HG03025 (cell line): ENCODE results near the gene TNFRSF1B.
A peak's percentile ranks its signal among the peaks of the same experiment; 100 is the strongest.

ENCODE experiments used
- ATAC-seq: cut with Tn5 transposase; IDR thresholded peaks from one replicate; pipeline ENCODE4 v1.9.1; 2021; ENCODE audit warnings: mild to moderate bottlenecking, moderate library complexity; ENCODE audit not compliant: unreplicated experiment, low FRiP score

The TNFRSF1B gene

DNA sequence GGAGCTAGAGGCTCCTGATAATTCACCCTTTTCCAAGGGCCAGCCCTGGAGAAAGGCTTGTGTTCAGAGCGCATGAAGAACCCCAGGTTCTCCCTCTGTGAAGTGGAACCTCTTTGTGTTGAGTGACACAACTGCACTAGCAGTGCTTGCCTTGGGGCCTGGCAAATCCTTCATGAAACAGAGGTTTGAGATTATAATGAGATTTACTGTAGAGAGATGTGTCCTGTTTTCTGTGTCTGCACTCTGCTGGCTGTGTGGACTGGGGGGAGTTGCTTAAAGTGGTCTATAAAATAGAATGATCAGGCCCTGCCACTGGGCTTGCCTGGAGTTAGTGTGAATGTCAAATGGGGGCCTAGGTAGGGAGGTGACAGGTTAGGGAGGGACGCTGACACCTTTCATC is 11.5 kb upstream of the TNFRSF1B start:
- no peak for ATAC-seq

DNA sequence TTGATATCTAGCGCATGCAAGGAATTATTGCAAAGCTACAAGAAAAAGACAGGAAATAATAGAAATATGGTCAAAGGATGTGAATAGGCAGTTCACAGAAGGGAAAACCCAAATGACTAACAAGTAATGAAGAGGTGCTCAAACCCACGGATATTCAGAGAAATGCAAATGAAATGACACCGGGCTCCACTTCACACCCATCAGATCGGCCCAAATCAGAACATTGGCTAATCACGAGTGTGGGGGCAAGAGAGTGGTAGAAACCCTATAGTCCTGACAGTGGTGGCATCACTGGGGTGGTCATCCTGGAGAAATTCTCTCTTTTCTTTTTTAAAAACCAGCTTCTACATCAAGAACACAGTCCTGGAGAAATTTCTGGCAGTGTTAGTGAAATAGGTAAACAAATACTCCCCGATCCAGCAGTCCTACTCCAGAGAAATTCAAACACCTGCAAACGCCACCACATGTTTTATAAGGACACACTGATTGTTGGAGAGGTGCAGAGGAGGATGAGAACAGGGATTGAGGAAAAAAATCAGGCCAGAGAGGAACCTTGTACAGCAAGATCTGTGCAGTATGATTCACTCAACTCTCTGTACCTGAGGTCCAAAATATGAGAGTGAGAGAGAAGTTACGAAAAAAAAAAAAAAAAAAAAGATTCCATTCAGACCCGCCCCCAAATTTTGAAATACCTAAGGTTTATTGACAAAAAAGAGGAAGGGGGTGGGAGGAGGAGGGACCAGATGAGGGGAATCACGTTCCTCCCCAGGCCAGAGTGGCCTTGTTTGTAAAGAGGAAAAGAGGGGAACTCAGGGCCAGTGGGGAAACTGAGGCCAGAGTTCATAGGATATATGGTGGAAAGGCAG is 9.2 kb upstream of the TNFRSF1B start:
- ATAC-seq = no peak

DNA sequence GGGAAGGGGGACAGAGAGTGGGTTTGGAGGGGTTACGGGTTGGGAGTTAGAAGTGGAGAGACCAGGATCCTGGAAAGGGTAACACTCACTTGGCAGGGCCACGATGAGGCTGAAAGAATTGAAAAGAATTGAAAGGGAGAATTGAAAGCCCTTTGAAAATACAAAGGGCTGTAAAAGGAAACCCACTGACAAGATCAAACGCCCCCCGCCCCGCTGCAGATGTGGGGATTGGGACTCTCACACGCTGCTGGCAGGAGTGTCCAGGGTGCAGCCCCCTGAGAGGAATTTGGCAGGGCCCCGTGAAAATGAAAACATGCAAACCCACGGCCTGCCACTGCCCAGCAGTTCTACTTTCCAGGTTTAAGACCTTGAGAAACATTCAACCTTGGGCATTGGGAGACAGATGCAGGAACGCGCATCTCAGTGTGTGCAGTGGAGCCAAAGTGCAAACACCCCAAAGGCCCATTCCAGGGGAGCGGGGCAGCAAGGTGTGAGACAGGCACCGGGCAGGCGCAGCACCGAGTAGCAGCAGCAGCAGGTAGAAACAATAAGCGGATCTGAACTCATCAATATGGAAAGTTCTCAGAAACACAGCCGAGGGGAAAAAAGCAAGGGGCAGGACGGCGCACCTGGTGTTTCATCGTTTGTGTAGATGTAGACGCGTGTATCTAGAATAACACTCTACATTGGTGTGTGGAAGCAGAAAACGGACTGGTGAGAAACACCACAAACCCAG is 8.3 kb upstream of the TNFRSF1B start:
- no peak for ATAC-seq

DNA sequence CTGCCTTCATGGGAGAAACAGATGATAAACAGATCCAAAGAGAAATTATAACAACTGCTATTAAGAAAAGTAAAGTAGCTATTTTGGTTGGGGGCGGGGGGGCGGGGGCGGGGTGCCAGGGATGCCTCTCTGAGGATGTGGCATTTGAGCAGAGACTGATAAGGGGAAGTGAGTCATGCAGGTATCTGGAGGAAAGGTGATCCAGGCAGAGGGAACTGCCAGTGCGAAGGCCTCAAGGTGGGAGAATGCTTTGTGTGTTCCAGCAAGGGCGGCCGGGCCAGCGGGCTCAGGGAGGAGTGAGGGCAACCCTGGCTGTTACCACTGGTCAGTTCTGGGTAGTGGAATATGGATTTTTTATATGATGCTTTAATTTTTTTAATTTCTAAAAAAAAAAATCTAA is 7.0 kb upstream of the TNFRSF1B start:
- no peak for ATAC-seq

DNA sequence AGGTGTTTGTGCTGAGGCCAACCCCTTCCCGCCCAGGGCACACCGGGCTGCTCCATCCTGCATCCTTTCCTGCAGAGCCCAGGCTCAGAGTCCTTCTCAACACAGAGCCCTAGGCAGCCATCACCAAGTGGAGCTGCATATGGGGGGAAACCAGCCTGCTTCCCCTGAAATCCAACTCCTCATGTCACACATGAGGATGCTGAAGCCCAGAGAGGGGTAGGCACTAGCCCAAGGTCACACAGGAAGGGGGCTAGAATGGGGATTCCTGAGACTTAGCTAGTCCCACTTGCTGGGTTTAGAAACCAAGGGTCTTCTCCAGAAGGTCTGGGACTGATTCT is 5.5 kb upstream of the TNFRSF1B start:
- ATAC-seq = no peak

DNA sequence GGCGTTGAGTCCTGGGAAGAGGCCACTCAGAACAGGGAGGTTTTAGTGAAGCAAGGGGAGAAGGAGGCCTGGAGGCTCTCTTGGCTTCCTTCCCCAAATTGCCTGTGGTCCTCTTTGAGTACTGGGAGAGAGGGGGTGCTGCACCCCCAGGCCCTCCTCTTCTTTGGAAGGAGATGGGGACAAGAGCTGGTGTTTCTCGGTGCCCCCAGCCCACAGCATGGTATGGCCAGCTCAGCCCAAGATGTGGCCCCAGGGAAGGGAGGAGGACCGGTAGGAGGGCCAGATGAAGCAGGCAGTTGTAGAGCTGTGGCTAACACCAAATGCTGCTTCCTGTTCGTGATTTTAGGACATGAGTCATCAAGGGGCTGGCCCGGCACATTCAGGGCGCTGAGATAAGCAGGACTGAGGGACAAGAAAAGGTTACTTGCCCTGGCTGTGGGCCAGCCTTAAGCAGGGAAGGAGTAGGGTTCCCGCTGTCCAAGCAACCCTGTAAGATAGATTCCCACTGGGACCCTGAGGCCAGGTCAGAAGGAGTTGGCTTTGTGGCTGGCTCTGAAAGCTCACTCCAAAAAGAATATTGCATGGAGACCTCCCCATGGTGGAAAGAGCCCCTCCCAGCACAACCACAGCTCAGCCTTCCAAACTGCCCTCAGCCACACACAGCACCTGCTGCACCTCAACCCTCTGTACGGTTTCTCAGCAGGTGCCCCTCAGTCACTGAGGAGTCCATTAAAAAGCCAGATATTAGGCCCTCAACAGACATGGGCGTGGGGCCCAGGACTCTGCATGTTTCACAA is 4.9 kb upstream of the TNFRSF1B start:
- ATAC-seq = peak; percentile 65

DNA sequence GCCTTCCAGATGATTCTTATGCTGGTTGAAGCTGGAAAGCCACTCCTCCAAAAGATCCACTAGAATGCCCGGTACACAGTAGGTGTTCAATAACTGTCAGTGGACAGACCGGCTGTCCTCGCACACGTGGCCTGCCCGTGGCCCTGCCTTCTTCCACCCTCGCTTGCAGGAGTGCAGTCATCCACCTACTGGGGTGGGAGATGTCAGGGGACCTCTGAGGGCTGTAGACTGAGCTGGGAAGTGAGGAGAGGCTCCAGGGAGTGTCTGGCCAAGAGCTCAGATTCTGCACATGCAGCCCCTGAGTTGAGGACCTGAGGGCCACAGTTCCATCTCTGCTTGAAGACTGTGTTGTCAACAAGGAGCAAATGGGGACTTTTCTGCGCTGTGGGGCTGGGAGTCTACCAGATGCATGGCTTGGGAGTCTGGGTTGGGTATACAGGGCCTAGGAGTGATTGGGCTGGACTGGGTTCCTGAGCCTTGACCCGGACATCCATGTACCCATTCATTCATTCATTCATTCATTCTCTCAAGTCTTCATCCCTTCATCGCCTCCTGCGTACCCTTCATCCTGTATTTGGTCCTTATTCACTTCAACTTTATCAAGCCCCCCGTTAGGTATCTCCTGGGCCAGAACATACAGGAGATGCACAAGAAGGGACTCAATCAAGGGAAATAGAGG is 4.2 kb upstream of the TNFRSF1B start:
- ATAC-seq = no peak

DNA sequence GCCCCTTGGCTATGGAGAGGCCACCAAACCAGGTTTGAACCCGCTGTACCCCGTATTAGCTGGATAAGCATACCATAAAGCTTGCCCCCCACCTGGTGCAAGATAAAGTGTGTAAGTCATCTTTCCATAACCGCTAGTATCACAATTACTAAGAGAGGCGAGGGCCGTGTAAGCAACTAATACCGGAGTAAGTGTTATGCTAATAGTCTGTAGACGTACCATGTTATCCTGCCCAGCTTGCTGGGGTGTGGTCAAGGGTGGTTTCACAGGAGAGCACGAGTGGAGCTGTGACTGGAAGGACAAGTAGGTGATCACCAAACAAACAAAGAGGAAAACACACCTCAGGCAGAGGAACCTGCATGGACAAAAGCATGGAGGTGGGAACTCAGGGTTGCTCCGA is 3.6 kb upstream of the TNFRSF1B start:
- no peak for ATAC-seq

DNA sequence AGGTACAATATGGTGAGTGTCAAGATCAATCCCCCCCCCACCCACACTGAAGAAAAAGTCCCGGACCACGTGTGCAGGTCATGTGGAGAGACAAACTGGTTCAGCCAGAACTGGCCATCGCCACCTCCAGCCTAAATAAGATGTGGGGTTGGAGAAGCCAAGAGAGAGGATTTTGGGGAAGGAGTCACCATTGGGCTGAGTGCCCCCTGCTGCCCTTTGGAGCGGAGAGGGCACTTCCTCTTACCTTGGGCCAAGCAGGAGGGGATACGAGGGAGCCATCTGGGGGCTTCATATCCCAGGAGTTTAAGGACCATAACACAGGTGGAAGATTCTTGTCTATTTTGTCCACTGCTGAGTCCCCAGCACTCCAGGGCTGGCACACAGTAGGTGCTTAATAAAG is 2.6 kb upstream of the TNFRSF1B start:
- ATAC-seq = no peak

DNA sequence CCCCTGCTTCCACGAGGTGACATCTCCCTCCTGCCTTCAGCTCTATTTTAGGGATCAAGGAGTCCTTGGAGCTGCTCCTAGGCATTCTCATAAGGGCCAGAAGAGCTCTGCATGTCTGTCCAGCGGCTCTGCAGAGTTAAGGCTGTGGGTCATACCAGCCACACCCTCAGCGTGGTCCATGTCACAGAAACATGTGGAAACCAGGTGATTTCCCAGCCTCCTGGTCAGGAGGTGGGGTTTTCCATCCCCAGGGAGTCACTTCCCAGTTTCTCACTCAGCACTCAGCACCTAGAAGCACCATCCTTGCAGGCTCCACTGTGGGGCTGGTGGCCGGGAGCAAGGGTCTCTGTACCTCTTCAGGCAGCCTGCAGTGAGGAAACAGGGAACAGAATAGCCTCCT is 1.4 kb upstream of the TNFRSF1B start:
- ATAC-seq = no peak

DNA sequence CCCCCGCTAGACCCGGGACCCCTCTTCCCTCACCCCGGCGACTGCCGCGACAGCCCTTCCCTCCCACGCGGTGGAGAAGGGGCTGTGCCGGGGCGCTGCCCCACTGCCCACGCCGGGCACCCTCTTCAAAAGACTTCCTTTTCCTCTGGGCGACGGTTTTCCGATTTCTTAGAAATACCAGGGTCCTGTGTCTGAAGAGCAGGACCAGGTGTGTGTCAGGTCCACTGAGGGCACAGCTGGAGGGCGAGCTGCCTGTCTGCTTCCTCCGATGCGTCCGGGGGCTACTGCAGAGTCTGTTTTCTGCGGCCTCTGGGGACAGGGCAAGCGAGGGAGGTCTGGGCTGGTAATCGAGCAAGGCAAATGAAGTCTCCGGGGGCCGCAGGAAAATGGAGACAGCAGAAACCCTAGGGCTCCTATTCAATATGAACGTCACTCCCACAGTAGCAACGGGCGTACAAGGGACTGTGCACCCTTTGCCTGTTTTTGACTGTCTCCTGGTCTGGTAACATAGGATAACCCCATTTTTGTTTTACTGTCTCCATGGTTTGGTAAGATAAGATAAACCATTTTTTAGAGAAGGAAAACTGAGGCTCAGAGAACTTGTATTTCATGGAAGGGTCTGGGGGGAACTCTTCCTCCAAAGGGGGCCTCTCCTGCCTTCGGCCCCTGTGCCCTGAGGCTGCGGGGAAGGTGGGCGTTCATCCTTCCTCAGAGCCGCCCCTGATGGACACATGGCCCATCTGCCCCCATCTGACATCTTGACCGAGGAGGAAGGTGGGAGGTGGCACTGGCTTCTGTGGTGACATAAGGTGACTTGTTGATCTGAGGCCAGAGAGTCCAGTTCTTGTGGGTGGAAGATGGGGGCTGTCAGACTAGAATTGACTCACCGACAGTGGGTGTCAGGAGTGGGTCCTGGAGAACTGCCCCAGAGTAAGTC is 970 bp downstream of the TNFRSF1B start:
- ATAC-seq = no peak

DNA sequence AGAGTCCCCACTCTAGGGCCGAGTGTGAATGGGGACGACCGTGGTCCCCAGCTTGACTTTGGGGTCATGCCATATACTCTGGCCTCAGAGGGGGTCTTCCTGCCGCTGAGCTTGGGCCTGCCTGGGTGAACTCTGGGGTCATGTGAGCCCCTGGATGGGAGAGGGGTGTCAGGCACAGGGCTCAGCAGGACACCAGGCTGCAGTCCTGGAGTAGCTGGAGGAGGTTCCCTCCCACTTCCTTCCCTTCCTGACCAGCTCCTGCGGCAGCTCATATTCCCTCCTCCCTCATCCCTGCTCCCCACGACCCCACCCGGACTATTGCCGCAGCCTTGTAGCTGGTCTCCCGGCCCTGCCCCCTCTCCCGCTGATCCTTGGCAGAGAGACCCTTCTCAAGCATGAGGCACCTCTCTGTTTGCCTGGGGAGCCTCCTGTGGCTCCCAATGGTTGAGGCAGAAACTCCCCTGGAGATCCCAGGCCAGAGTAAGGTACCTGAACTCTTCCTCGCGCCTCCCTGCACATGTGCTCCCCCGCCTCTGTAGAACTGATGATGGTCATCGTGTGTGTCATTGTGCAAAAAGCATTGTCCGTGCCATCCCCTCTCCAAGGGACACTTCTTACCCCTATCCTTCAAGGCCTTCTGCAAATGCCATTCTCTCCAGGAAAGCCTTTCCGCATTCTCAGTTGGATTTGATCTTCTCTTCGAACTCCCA is 1.8 kb downstream of the TNFRSF1B start:
- ATAC-seq = no peak

DNA sequence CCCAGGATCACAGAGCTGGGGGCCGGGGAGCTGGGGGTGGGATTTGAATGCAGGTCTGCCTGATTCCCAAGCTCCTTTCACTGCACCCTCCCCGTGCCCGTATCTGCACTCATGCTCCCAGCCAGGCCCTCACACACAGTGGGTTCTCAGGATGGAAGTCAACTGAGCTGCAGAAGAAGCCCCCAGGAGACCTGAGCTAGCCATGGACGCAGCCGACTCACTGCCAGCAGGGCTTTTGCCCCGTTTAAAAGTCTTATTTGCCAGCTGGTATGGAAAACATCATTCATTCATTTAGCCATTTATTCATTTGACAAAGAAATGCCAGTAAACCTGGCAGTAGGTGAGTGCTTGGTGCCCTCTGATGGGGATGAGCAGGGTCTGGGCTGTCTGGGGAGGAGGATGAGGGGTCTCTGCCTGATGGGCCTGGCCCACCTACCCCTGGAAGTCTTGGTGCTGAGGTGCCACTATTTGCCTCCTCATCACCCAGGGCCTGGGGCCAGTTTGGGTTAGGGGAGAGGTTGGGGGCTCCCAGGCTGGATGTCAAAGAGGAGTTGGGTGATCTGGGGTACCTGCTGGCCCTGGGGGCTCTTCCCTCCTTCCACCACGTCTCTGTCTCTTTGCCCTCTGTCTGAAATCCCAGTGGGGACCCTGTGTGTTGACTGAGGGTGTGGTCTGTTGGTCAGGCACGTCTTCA is 2.8 kb downstream of the TNFRSF1B start:
- ATAC-seq = no peak

DNA sequence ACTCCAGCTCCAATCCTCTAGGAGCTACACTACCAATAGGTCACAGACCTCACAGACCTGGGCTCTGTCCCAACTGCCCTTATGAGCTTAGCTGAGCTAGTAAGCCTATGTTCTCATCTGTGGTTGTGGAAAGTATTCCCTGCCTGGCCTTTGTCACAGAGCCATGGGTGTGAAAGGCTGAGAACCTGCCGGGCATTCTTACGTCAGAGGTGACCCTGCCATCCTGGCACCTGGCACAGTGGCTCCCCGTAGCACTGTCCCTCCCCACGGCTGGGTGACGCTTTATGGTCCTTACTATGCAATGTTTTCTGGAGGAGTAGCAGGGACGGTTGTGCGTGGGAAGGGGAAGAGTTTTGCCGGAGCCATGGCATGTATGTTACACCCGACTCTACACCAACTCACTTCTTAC is 3.5 kb downstream of the TNFRSF1B start:
- ATAC-seq = no peak

DNA sequence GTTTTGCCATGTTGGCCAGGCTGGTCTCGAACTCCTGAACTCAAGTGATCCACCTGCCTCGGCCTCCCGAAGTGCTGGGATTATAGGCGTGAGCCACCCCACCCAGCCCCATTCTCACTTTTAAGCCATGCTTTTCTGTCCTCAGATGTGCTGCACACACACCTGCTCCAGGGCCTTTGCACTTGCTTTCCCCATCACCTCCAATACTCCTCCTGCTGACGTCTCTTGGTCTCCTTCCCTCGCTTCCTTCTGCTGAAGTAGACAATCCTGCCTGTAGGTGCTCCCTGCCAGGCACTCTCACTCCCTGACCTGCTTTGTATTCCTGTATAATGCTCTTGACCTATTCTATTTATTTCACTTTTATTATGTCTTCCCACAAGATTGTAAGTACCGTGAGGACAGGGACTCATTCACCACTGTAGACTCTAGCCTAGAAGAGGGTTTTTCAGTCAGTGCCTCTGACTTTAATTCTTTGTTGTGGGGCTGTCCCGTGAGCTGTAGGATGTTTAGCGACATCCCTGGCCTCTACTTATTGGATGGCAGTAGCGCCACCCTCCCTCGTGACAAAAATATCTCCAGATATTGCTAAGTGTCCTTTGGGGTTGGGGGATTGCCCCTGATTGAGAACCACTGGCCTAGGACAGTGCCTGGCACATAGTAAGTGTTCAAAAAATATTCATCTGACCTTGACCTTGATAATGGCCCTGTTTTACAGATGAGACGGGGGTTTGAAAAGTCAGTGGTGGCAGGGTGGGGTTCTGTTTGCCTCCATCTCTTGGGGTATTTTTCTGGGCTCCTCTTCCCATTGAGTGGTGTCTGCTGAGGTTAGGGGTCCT is 4.6 kb downstream of the TNFRSF1B start:
- ATAC-seq = no peak

DNA sequence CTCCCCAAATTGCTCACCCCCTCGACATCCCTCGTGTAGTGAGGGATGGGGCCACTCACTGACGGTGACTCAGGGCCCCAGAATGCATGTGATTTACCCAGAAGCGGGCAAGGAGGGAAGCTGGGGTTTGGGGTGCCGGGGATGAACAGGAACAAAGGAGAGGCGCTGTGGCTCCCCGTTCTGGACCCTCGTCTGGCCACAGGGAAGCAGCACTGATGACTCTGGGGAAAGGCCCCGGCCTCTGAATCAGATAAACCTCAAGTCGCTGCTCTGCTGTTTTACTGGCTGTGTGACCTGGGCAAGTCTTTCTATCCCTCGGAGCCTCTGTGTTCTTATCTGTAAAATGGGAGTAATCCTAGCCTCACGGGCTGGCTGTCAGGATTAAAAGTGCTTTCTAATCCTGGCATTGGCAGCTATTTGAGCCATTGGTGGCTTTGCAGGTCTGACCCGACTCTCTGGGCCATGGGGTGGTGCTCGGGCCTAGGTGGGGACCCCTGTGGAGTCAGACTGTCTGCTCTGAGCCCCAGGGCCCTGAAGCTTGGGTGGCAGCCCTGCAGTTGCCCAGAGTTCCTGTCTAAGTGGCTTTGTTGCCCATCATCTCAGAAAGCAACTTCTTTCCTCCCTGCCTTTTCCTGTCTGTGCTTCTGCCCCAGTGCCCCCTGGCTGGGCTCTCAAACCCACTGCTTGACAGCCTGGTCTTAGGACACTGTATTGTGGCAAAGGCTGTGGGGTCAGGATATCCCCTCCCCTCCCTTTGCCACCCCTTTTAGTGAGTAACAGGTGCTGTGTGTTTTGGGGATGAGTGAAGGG is 5.5 kb downstream of the TNFRSF1B start:
- no peak for ATAC-seq

DNA sequence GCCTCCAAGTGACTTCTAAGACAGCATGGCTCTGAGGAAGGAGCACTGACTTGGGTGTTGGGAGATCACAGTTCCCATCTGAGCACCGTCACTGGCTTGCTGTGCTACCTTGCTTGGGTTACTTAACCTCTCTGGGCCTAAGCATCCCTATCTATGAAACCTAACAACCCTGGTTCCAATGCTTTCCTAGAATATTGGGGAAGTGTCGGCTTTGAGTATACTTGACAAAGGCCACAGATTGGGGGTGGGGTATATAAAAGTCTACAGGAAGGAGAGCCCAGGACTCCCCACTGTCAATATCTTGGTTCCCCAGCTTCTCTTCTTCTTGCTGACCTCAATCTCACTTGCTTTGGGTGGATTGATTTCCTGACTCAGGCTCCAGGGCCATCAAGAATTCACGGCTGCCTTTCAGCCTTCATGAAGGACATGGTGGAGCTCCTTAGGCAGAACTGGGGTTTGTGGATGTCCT is 6.3 kb downstream of the TNFRSF1B start:
- no peak for ATAC-seq
